C4-2B (cell line): ENCODE results near the gene EFCC1.

Source experiments
- H3K27ac ChIP-seq: fragments of 450-650 bp; 2 replicates; pipeline ENCODE4 v1.5.1; 2017
- CTCF ChIP-seq: fragments of 450-650 bp; conservative IDR thresholded peaks from 2 replicates; pipeline ENCODE4 v1.5.1; 2017; ENCODE audit warnings: mild to moderate bottlenecking
- ZFX ChIP-seq: fragments of 450-650 bp; IDR thresholded peaks from 2 replicates; pipeline ENCODE4 v1.6.1; 2017

Gene EFCC1

GRCh38 chr3:129007792-129008191 is 6.7 kb downstream of the EFCC1 start:
- H3K27ac ChIP-seq: no peak overlapping the region
- TF ChIP-seq CTCF (no peak), ZFX (no peak)

- H3K27ac ChIP-seq: no peak overlapping the region
- TF ChIP-seq CTCF: no peak
- no peak for TF ChIP-seq ZFX
Measured at GRCh38 chr3:129009266-129009665, 8.2 kb downstream of the EFCC1 start.

- peak overlapping the region; percentile 33 for H3K27ac ChIP-seq
- TF ChIP-seq ZFX (no peak), CTCF (no peak)
Measured at GRCh38 chr3:129010310-129010956, 9.3 kb downstream of the EFCC1 start.

- no peak for TF ChIP-seq CTCF
- TF ChIP-seq ZFX: no peak
- H3K27ac ChIP-seq: no peak overlapping the region
Measured at GRCh38 chr3:129013491-129013891, 12.4 kb downstream of the EFCC1 start.

- no peak for TF ChIP-seq CTCF
- H3K27ac ChIP-seq: no peak overlapping the region
Measured at GRCh38 chr3:129014148-129014547, 13.0 kb downstream of the EFCC1 start.

GRCh38 chr3:129014793-129015345 is 13.8 kb downstream of the EFCC1 start:
- TF ChIP-seq ZFX (no peak), CTCF (no peak)
- no peak overlapping the region for H3K27ac ChIP-seq

GRCh38 chr3:129015388-129016105 is 14.4 kb downstream of the EFCC1 start:
- H3K27ac ChIP-seq: no peak overlapping the region
- TF ChIP-seq CTCF (no peak), ZFX (no peak)
